Measurements from ENCODE around the gene TSFM. TPM values are rescaled to one million over a fixed set of nuclear protein-coding genes. Genes with fewer than 3 reads are reported as not detected.

The TSFM gene
- total and polyA plus RNA-seq, 2 of the 13 experiments (the other 11 are each of a cell fraction or from before 2014, with no cell fraction given): 29.8 to 68.3 TPM

DNA sequence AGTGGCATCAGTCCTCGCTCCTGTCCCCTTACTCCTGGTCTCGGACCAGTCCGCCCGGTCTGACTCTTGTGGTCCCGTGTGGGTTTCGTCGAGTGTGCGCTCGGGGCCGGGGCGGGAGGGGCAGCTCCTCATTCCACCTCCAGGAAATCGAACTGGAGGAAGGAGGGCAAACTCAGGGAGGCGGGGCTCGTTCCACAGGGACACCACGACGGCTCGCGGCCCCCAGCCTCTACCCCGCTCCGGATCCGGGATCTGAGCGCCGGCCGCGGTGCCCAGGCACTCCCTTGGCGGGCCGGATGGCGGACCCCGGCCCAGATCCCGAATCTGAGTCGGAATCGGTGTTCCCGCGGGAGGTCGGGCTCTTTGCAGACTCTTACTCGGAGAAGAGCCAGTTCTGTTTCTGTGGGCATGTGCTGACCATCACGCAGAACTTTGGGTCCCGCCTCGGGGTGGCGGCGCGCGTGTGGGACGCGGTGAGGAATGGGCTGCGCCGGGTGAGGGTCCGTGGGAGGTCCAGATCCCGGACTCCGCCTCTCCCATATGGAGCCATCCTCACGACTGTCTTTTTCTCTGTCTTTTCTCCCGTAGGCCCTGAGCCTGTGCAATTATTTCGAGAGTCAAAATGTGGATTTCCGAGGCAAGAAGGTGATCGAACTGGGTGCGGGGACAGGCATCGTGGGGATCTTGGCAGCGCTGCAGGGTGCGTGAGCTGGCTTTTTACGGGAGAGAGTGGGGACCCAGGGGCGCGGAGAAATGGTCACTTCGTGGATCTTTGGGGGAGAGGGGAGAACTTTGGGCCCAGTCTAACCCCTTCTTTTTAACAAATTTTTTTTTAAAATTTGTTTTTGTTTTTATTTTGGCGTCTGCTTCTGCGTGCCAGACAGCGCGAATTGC lies 9.9 kb upstream of the TSFM start, which contains the start of gene EEF1AKMT3 (continued):
- no peak for TF ChIP-seq CC2D1A (CRISPR knock-in tag; IDR thresholded peaks at IDR 0.05)
- TF ChIP-seq, protein P1, sequence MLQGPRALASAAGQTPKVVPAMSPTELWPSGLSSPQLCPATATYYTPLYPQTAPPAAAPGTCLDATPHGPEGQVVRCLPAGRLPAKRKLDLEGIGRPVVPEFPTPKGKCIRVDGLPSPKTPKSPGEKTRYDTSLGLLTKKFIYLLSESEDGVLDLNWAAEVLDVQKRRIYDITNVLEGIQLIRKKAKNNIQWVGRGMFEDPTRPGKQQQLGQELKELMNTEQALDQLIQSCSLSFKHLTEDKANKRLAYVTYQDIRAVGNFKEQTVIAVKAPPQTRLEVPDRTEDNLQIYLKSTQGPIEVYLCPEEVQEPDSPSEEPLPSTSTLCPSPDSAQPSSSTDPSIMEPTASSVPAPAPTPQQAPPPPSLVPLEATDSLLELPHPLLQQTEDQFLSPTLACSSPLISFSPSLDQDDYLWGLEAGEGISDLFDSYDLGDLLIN (CRISPR knock-in tag; IDR thresholded peaks at IDR 0.05; ENCODE audit: borderline replicate concordance): no peak
- TF ChIP-seq KMT2A (CRISPR knock-in tag; IDR thresholded peaks at IDR 0.05): 0 out of 2 replicates have a peak, but pooled peaks have one; percentile 6
- TF ChIP-seq, protein P2, sequence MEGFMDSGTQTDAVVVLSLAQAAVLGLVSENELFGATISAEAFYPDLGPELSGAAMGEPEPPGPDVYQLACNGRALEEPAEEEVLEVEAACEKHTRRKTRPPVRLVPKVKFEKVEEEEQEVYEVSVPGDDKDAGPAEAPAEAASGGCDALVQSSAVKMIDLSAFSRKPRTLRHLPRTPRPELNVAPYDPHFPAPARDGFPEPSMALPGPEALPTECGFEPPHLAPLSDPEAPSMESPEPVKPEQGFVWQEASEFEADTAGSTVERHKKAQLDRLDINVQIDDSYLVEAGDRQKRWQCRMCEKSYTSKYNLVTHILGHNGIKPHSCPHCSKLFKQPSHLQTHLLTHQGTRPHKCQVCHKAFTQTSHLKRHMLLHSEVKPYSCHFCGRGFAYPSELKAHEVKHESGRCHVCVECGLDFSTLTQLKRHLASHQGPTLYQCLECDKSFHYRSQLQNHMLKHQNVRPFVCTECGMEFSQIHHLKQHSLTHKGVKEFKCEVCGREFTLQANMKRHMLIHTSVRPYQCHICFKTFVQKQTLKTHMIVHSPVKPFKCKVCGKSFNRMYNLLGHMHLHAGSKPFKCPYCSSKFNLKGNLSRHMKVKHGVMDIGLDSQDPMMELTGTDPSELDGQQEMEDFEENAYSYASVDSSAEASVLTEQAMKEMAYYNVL (CRISPR knock-in tag; IDR thresholded peaks at IDR 0.05; ENCODE audit: borderline replicate concordance): no peak
- TF ChIP-seq FOXK2 (IDR thresholded peaks at IDR 0.05): no peak
- no peak for TF ChIP-seq GTF2F1 (IDR thresholded peaks at IDR 0.05; ENCODE audit: low read length)
- TF ChIP-seq ZKSCAN5 (CRISPR knock-in tag; IDR thresholded peaks at IDR 0.05): 0 out of 2 replicates have a peak, but pooled peaks have one; percentile 18
- no peak for TF ChIP-seq SOX13 (IDR thresholded peaks at IDR 0.05)
- no peak for TF ChIP-seq SOX13 (CRISPR knock-in tag; conservative IDR thresholded peaks at IDR 0.05 in 1 of 2, IDR thresholded peaks at IDR 0.05 in 1 of 2)
- 0 out of 2 replicates have a peak, but pooled peaks have one; percentile 91 for TF ChIP-seq MZF1 (CRISPR knock-in tag; IDR thresholded peaks at IDR 0.05; ENCODE audit: borderline replicate concordance)
- peak; percentile 25 for TF ChIP-seq YY1 (IDR thresholded peaks at IDR 0.05; ENCODE audit: insufficient read depth, insufficient replicate concordance, low read depth, low read length)
- peak; percentile 17; the same call in 1 of the 2 replicates for TF ChIP-seq ZNF569 (CRISPR knock-in tag; IDR thresholded peaks at IDR 0.05; ENCODE audit: borderline replicate concordance)
- no peak for TF ChIP-seq IKZF1 (IDR thresholded peaks at IDR 0.05)
- peak; percentile 68; the same call in 1 of the 2 replicates for TF ChIP-seq NFKB2 (CRISPR knock-in tag; IDR thresholded peaks at IDR 0.05; ENCODE audit: borderline replicate concordance)
- no peak for TF ChIP-seq ZFP36L2 (CRISPR knock-in tag; IDR thresholded peaks at IDR 0.05)
- TF ChIP-seq, protein P3, sequence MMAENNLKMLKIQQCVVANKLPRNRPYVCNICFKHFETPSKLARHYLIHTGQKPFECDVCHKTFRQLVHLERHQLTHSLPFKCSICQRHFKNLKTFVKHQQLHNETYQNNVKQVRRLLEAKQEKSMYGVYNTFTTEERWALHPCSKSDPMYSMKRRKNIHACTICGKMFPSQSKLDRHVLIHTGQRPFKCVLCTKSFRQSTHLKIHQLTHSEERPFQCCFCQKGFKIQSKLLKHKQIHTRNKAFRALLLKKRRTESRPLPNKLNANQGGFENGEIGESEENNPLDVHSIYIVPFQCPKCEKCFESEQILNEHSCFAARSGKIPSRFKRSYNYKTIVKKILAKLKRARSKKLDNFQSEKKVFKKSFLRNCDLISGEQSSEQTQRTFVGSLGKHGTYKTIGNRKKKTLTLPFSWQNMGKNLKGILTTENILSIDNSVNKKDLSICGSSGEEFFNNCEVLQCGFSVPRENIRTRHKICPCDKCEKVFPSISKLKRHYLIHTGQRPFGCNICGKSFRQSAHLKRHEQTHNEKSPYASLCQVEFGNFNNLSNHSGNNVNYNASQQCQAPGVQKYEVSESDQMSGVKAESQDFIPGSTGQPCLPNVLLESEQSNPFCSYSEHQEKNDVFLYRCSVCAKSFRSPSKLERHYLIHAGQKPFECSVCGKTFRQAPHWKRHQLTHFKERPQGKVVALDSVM (CRISPR knock-in tag; IDR thresholded peaks at IDR 0.05): peak; percentile 87
- peak; percentile 46; the same call in 1 of the 2 replicates for TF ChIP-seq ZNF766 (CRISPR knock-in tag; IDR thresholded peaks at IDR 0.05; ENCODE audit: borderline replicate concordance)
- TF ChIP-seq, protein P4, sequence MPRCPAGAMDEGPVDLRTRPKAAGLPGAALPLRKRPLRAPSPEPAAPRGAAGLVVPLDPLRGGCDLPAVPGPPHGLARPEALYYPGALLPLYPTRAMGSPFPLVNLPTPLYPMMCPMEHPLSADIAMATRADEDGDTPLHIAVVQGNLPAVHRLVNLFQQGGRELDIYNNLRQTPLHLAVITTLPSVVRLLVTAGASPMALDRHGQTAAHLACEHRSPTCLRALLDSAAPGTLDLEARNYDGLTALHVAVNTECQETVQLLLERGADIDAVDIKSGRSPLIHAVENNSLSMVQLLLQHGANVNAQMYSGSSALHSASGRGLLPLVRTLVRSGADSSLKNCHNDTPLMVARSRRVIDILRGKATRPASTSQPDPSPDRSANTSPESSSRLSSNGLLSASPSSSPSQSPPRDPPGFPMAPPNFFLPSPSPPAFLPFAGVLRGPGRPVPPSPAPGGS (CRISPR knock-in tag; IDR thresholded peaks at IDR 0.05): no peak; the same call in 1 of the 2 replicates
- TF ChIP-seq GABPB1 (CRISPR knock-in tag; IDR thresholded peaks at IDR 0.05): peak; percentile 44; the same call in 1 of the 2 replicates
